T-helper 1 cell (primary cell): ENCODE data around the gene PPM1A.

Experiments
- DNase-seq, 5 donors: peaks; one replicate each; pipeline ENCODE4 v3.0.0-alpha.2; 2012 to 2020
- total RNA-seq, 4 donors: gene quantifications; one replicate each; lab custom pipeline; 2026; lab: John Stamatoyannopoulos, UW

PPM1A gene
- total RNA-seq, result 72.8 to 184 (median 115) reads per million in 4 donors

GRCh38 chr14:60248697-60249318 lies at the start of gene PPM1A:
Gene PPM1A, plus strand, starts transcription at chr14:60249221. Its CDS starts 33,483 bp downstream, at chr14:60282704.
- peak; percentile 93 to 97 (median 93) for DNase-seq

GRCh38 chr14:60199321-60199720 lies 49.7 kb upstream of the PPM1A start:
- no peak for DNase-seq

- no peak for DNase-seq
Measured at GRCh38 chr14:60204104-60204842, 44.7 kb upstream of the PPM1A start.

GRCh38 chr14:60204843-60205774 lies 43.9 kb upstream of the PPM1A start:
- no peak for DNase-seq

- no peak for DNase-seq
Measured at GRCh38 chr14:60206249-60206670, 42.8 kb upstream of the PPM1A start.

- no peak for DNase-seq
Measured at GRCh38 chr14:60206837-60207533, 42.0 kb upstream of the PPM1A start.

- no peak for DNase-seq
Measured at GRCh38 chr14:60210703-60211102, 38.3 kb upstream of the PPM1A start.

- DNase-seq, result no peak
Measured at GRCh38 chr14:60211153-60211552, 37.9 kb upstream of the PPM1A start.

GRCh38 chr14:60212503-60213371 lies 36.3 kb upstream of the PPM1A start:
- DNase-seq, result no peak

GRCh38 chr14:60214003-60214402 lies 35.0 kb upstream of the PPM1A start:
- no peak for DNase-seq

- DNase-seq, result no peak
Measured at GRCh38 chr14:60214415-60215126, 34.5 kb upstream of the PPM1A start.

GRCh38 chr14:60215127-60215444 lies 33.9 kb upstream of the PPM1A start:
- DNase-seq, result no peak

GRCh38 chr14:60215520-60216420 lies 33.3 kb upstream of the PPM1A start:
- DNase-seq, result no peak

GRCh38 chr14:60217713-60218112 lies 31.3 kb upstream of the PPM1A start:
- DNase-seq, result no peak

- DNase-seq, result no peak
Measured at GRCh38 chr14:60220084-60220483, 28.9 kb upstream of the PPM1A start.

GRCh38 chr14:60220917-60221316 lies 28.1 kb upstream of the PPM1A start:
- no peak for DNase-seq

GRCh38 chr14:60221457-60221856 lies 27.6 kb upstream of the PPM1A start:
- no peak for DNase-seq

GRCh38 chr14:60222820-60223219 lies 26.2 kb upstream of the PPM1A start:
- no peak for DNase-seq

GRCh38 chr14:60225265-60225664 lies 23.8 kb upstream of the PPM1A start:
- no peak for DNase-seq

- DNase-seq, result no peak
Measured at GRCh38 chr14:60226298-60226697, 22.7 kb upstream of the PPM1A start.
